Keratinocyte (primary cell): ENCODE measurements around the gene MYO1D. TPM values are rescaled to one million over a fixed set of nuclear protein-coding genes. Genes with fewer than 3 reads are reported as not detected.

Experiments used
- DNase-seq: peaks from one replicate; pipeline ENCODE4 v3.0.0-alpha.2; 2011; ENCODE audit warnings: low read depth, missing footprints, low spot score
- FAIRE-seq: peaks from 2 replicates; lab custom pipeline; 2011; peaks lifted over from hg19 to GRCh38; lab: Jason Lieb, UNC
- H2AFZ ChIP-seq: 2 replicates; pipeline ENCODE4 v1.6.0; 2012; ENCODE audit warnings: low read length, control low read depth, inconsistent platforms; ENCODE audit not compliant: control insufficient read depth
- H3K27ac ChIP-seq: 2 replicates; pipeline ENCODE4 v1.5.1; 2011; ENCODE audit warnings: low read length; ENCODE audit not compliant: control insufficient read depth, insufficient read depth
- H3K27me3 ChIP-seq: 3 replicates; pipeline ENCODE4 v1.6.0; 2011; ENCODE audit warnings: low read length; ENCODE audit not compliant: control insufficient read depth, insufficient read depth; ENCODE audit errors: extremely low read depth
- H3K36me3 ChIP-seq, 2 experiments: 2 replicates in 1 of 2; 3 replicates in 1 of 2; pipeline ENCODE4 v1.5.1; 2011; ENCODE audit warnings: low read length in 2 of 2, mild to moderate bottlenecking in 1 of 2; ENCODE audit not compliant: control insufficient read depth in 2 of 2, insufficient read depth in 2 of 2; ENCODE audit errors: extremely low read depth in 1 of 2
- H3K4me1 ChIP-seq: 3 replicates; pipeline ENCODE4 v1.5.1; 2011; ENCODE audit warnings: low read length; ENCODE audit not compliant: control insufficient read depth, insufficient read depth; ENCODE audit errors: extremely low read depth
- H3K4me2 ChIP-seq: 3 replicates; pipeline ENCODE4 v1.6.0; 2011; ENCODE audit warnings: low read depth, low read length; ENCODE audit not compliant: control insufficient read depth, insufficient read depth; ENCODE audit errors: extremely low read depth
- H3K4me3 ChIP-seq, 3 experiments: fragments of 200-600 bp in 1 of 3; sonication (generic) in 1 of 3; 2 replicates in 2 of 3; 3 replicates in 1 of 3; pipeline ENCODE4 v1.5.1; 2011 to 2016; ENCODE audit warnings: low read length in 3 of 3, mild to moderate bottlenecking in 3 of 3, control low read depth in 2 of 3, inconsistent platforms in 1 of 3, low read depth in 1 of 3, mixed read lengths in 1 of 3, mixed run types in 1 of 3, moderate library complexity in 1 of 3; ENCODE audit not compliant: control insufficient read depth in 2 of 3, insufficient read depth in 2 of 3; ENCODE audit errors: extremely low read depth in 1 of 3
- H3K79me2 ChIP-seq: 2 replicates; pipeline ENCODE4 v1.6.0; 2012; ENCODE audit warnings: low read length; ENCODE audit not compliant: control insufficient read depth, insufficient read depth
- H3K9ac ChIP-seq: 3 replicates; pipeline ENCODE4 v1.6.0; 2011; ENCODE audit warnings: low read length; ENCODE audit not compliant: control insufficient read depth, insufficient read depth; ENCODE audit errors: extremely low read depth
- H3K9me1 ChIP-seq: 3 replicates; pipeline ENCODE4 v1.6.0; 2011; ENCODE audit warnings: low read length; ENCODE audit not compliant: control insufficient read depth, insufficient read depth; ENCODE audit errors: extremely low read depth
- H3K9me3 ChIP-seq: 2 replicates; pipeline ENCODE4 v1.5.1; 2012; ENCODE audit warnings: low read depth, low read length; ENCODE audit not compliant: control insufficient read depth
- H4K20me1 ChIP-seq: 3 replicates; pipeline ENCODE4 v1.6.0; 2011; ENCODE audit warnings: low read length; ENCODE audit not compliant: control insufficient read depth, insufficient read depth; ENCODE audit errors: extremely low read depth
- CTCF ChIP-seq, 3 experiments: IDR thresholded peaks in 1 of 3; conservative IDR thresholded peaks in 1 of 3; optimal IDR thresholded peaks in 1 of 3; 2 replicates in 2 of 3; 3 replicates in 1 of 3; pipeline versions ENCODE3 to v1.5.1; 2011; ENCODE audit warnings: low read length in 3 of 3, mild to moderate bottlenecking in 3 of 3, moderate library complexity in 2 of 3, control low read depth in 1 of 3, inconsistent platforms in 1 of 3; ENCODE audit not compliant: insufficient read depth in 2 of 3; ENCODE audit errors: extremely low read depth in 1 of 3
- EZH2 ChIP-seq: IDR thresholded peaks from one replicate; pipeline ENCODE4 v1.6.1; 2012; ENCODE audit warnings: inconsistent platforms, mild to moderate bottlenecking, low read length, moderate library complexity
- dilution Hi-C: fragments of 300-500 bp; cut with MboI; formaldehyde crosslinking; loops from one replicate; pipeline ENCODE4 v1.7.0; 2020; ENCODE audit warnings: low sequenced_read_pairs; ENCODE audit not compliant: extremely low pct_ligation_motif_present
- polyA plus RNA-seq, 5 experiments: library from polyadenylated mRNA; depleted of rRNA in 3 of 5; stranded (reverse) in 3 of 5; stranded (forward) in 1 of 5; unstranded in 1 of 5; fragments of >200 nt; gene quantifications; 1 replicate in 1 of 5; 2 replicates in 3 of 5; 3 replicates in 1 of 5; pipeline versions ENCODE4 v1.2.1 to v1.2.3, GENCODE V29; 2011 to 2012; ENCODE audit warnings: missing spikeins in 2 of 5, low read depth in 1 of 5, low replicate concordance in 1 of 5

MYO1D gene
- polyA plus RNA-seq, 1 donor (not counting 4 experiments of a cell fraction or from before 2014, with no cell fraction given), result 33.7 TPM

GRCh38 chr17:32568705-32569104 lies 308.2 kb downstream of the MYO1D start:
- peaks cover 54% of the 10 kb centered on the region for H3K4me1 ChIP-seq
- no peaks in the 10 kb centered on the region for H3K9me1 ChIP-seq
- peak overlapping the region in 1 of 3 experiments; percentile 22 for H3K4me3 ChIP-seq
- no peaks in the 10 kb centered on the region for H3K79me2 ChIP-seq
- H3K27ac ChIP-seq, result peak overlapping the region; percentile 100
- H2AFZ ChIP-seq, result no peak overlapping the region
- dilution Hi-C loops, result no loop called here
- peaks cover 4 to 7% of the 10 kb centered on the region in 2 experiments for H3K36me3 ChIP-seq
- FAIRE-seq, result no peak
- no peaks in the 10 kb centered on the region for H3K9me3 ChIP-seq
- TF ChIP-seq EZH2 (no peak), CTCF (optimal IDR thresholded peaks at IDR 0.05 in 1 of 3, IDR thresholded peaks at IDR 0.05 in 1 of 3, conservative IDR thresholded peaks at IDR 0.05 in 1 of 3; ENCODE audit: extremely low read depth in 1 of 3, insufficient read depth in 2 of 3, low read length in 3 of 3) (no peak)
- peak overlapping the region; percentile 69 for H3K9ac ChIP-seq
- no peak for DNase-seq
- no peaks in the 10 kb centered on the region for H4K20me1 ChIP-seq
- peak overlapping the region; percentile 87 for H3K4me2 ChIP-seq
- H3K27me3 ChIP-seq, result no peaks in the 10 kb centered on the region

DNA sequence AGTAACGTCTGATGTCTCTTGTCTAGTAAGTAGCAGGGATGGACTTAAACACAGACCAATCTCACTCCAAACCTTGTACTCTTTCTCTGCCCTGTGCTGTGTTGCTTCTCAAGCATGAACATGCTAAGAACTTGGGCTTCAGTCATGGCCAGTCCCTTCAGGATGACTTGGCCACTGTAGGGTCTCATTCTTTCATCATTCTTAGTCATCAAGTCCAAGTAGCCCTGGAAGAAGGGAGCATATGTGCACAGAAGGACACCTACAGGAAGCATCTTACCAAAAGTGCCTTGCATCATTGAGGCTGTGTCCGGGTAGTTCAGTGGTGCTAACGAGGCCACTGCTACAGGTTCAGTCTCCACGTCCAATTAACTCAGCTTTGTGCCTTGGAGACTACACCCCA lies 309.4 kb downstream of the MYO1D start:
- peaks cover 54% of the 10 kb centered on the region for H3K4me1 ChIP-seq
- H4K20me1 ChIP-seq, result no peaks in the 10 kb centered on the region
- no peaks in the 10 kb centered on the region for H3K9me1 ChIP-seq
- TF ChIP-seq EZH2 (no peak), CTCF (optimal IDR thresholded peaks at IDR 0.05 in 1 of 3, IDR thresholded peaks at IDR 0.05 in 1 of 3, conservative IDR thresholded peaks at IDR 0.05 in 1 of 3; ENCODE audit: extremely low read depth in 1 of 3, insufficient read depth in 2 of 3, low read length in 3 of 3) (no peak)
- H3K4me3 ChIP-seq, result no peak overlapping the region
- H2AFZ ChIP-seq, result no peak overlapping the region
- no peak overlapping the region for H3K4me2 ChIP-seq
- H3K27ac ChIP-seq, result peak overlapping the region; percentile 21
- DNase-seq, result no peak
- no peaks in the 10 kb centered on the region for H3K27me3 ChIP-seq
- no peaks in the 10 kb centered on the region for H3K9me3 ChIP-seq
- dilution Hi-C loops, result no loop called here
- peak; percentile 51 for FAIRE-seq
- no peaks in the 10 kb centered on the region for H3K79me2 ChIP-seq
- no peak overlapping the region for H3K9ac ChIP-seq
- peaks cover 4 to 7% of the 10 kb centered on the region in 2 experiments for H3K36me3 ChIP-seq
